Colonic mucosa (tissue), 4 donors: ENCODE measurements around the gene GUCA2B. TPM values are rescaled to one million over a fixed set of nuclear protein-coding genes. Genes with fewer than 3 reads are reported as not detected.
A peak's percentile ranks its signal among the peaks of the same experiment; 100 is the strongest.

ENCODE experiments used
- DNase-seq: peaks from one replicate; pipeline ENCODE4 v3.0.0-alpha.2; 2020
- H3K27ac ChIP-seq: fragments of 200-600 bp; one replicate; pipeline ENCODE4 v1.8.0; 2021
- H3K27me3 ChIP-seq: fragments of 200-600 bp; one replicate; pipeline ENCODE4 v1.8.0; 2021
- H3K36me3 ChIP-seq: fragments of 200-600 bp; one replicate; pipeline ENCODE4 v1.8.0; 2021
- H3K4me1 ChIP-seq: fragments of 200-600 bp; one replicate; pipeline ENCODE4 v1.8.0; 2021; ENCODE audit warnings: mild to moderate bottlenecking
- H3K4me3 ChIP-seq: fragments of 200-600 bp; one replicate; pipeline ENCODE4 v1.8.0; 2021
- H3K9ac ChIP-seq, 2 donors: one replicate each; pipeline ENCODE4 v1.7.0; 2013; ENCODE audit warnings: control low read depth in 2 of 2, low read depth in 2 of 2, low read length in 2 of 2
- H3K9me3 ChIP-seq: fragments of 200-600 bp; one replicate; pipeline ENCODE4 v1.8.0; 2021
- CTCF ChIP-seq: fragments of 200-600 bp; IDR thresholded peaks from one replicate; pipeline ENCODE4 v1.8.0; 2022; ENCODE audit warnings: antibody characterized with exemption, mild to moderate bottlenecking
- intact Hi-C: fragments of 100-400 bp; cut with DNase I; formaldehyde crosslinking; loops from one replicate; pipeline ENCODE4 v1.14.1; 2022
- total RNA-seq, 2 donors: library from RNA; stranded (reverse); fragmentation: NEBNext Ultra II Directional in 1 of 2; extraction: Animal tissue kit (Norgen Biotek cat#: 25700) in 1 of 2; gene quantifications; one replicate each; pipeline ENCODE4 v1.2.1, GENCODE V29; 2021
- donor health status: healthy.
- donor health status: DM: no; HTN: no; CAD: no.
- donor health status: DM: no; HTN: no; CAD: no.

The GUCA2B gene
- total RNA-seq, 2 donors from 2014 or later = 27.7 to 44.5 TPM

- no peak for DNase-seq
- intact Hi-C loops = no loop called here
- no peaks in the 10 kb centered on the region for H3K4me1 ChIP-seq
- TF ChIP-seq CTCF = no peak
- peak overlapping the region; percentile 28 for H3K27ac ChIP-seq
- no peaks in the 10 kb centered on the region for H3K9me3 ChIP-seq
- H3K9ac ChIP-seq = peak overlapping the region in 1 of 2 donors; percentile 83
- peak overlapping the region; percentile 16 for H3K4me3 ChIP-seq
- no peaks in the 10 kb centered on the region for H3K36me3 ChIP-seq
- no peaks in the 10 kb centered on the region for H3K27me3 ChIP-seq
These were observed 10.6 kb downstream of the GUCA2B start for GRCh38 chr1:42163536-42164503.

GRCh38 chr1:42164551-42165420 lies 11.6 kb downstream of the GUCA2B start, which contains the start of gene GUCA2A:
GUCA2A (minus strand) TSS chr1:42164745; CDS start chr1:42164712, 33 bp downstream.
- Histone ChIP-seq H3K9me3 (no peaks in the 10 kb centered on the region), H3K4me3 (peak within 1 kb of the TSS; percentile 16), H3K9ac (peak within 1 kb of the TSS in 1 of 2 donors; percentile 83), H3K36me3 (no peaks in the 10 kb centered on the region), H3K27me3 (no peaks in the 10 kb centered on the region), H3K27ac (peak within 1 kb of the TSS; percentile 50), H3K4me1 (no peaks in the 10 kb centered on the region)
- intact Hi-C loops = no loop called here
- TF ChIP-seq CTCF = no peak
- peak; percentile 79 for DNase-seq

DNA sequence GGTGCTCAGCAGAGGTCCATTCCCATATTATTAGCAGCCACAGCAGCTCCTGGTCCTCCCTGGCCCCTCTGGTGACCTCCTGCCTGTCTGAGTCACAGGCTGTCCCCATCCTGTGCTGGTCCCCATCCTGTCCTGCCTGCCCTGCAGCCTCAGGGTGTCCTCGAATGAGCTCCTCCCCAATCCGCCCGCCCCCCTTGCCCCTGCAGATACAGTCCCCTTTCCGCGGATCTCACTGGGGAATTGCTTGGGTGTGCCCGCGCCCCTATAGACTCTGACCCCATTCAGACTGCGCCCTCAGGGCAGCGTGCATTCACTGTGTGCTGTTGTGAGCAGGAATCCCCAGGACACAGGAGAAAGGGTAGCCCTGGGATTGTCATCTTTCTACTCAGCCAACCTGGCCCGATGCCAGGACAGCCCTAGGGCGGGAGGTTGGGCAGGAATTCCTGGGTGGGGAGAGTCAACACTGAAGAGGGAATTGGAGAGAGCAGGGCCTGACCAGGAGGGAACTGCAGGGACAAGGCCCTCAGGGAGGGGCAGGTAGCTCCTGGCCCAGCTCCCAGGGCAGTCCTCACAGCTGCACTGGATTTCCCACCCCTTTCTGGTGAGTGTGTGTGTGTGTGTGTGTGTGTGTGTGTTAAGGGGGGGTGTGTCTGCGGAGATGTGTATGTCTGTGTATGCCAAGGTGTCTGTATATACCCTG lies 12.5 kb downstream of the GUCA2B start:
- intact Hi-C loops = no loop called here
- Histone ChIP-seq H3K4me3 (no peak overlapping the region), H3K27ac (peak overlapping the region; percentile 50), H3K27me3 (no peaks in the 10 kb centered on the region), H3K9me3 (no peaks in the 10 kb centered on the region), H3K4me1 (peaks cover under 1% of the 10 kb centered on the region), H3K36me3 (no peaks in the 10 kb centered on the region), H3K9ac (peak overlapping the region in 1 of 2 donors; percentile 83)
- TF ChIP-seq CTCF = no peak
- peak; percentile 96 for DNase-seq

DNA sequence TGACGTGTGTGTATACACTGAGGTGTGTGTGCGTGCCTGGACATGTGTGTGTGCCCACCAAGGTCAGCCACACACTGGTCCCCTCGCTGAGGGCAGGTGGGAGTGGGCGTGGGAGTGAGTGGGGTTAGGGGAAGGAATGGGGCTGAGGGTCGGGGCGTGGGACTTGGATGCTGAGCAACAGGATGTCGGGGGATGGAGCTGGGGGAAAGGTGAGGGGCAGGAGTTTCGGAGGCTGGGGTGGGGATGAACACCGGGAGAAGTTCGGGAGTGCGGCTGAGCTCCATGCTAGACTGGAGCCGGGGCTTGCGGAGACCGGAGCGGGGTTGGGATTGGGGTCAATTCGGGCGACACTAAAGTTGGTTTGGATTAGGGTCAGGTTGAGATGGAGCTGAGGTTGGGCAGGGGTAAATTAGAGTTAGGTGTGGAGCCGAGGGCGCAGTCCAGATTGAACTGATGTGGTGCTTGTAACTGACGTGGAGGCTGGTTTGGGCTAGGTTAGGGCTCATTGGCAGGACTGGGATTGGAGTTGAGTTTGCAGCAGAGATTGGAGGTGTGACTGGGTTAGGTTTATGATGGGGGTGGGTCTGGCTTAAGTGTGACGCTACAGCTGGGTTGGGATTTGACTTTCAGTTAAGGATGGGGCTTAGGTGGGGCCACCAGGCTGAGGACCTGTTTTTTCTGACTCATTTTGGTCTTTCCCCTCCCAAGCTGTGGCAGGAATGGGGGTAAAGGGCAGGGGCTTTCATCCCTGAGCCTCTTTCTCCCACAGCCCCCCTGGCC lies 14.6 kb downstream of the GUCA2B start:
- peak; percentile 61 for DNase-seq
- H3K27ac ChIP-seq = peak overlapping the region; percentile 22

More for the DNA sequence above, 14.6 kb downstream of the GUCA2B start:
- Histone ChIP-seq H3K9me3 (no peaks in the 10 kb centered on the region), H3K4me3 (no peak overlapping the region), H3K36me3 (no peaks in the 10 kb centered on the region), H3K27me3 (no peaks in the 10 kb centered on the region), H3K4me1 (peaks cover 11% of the 10 kb centered on the region), H3K9ac (no peak overlapping the region)
- intact Hi-C loops = no loop called here
- TF ChIP-seq CTCF = no peak
